RWPE1 (cell line): ENCODE measurements around the gene GINS1.
A peak's percentile ranks its signal among the peaks of the same experiment; 100 is the strongest.

ENCODE experiments used
- CTCF ChIA-PET: fragments of 350-600 bp; sonication (Branson Sonifier 250); formaldehyde crosslinking; extraction: SDS; loops from one replicate; lab custom pipeline; 2021; lab: Yijun Ruan, JAX
- POLR2A ChIA-PET: fragments of 400-600 bp; formaldehyde crosslinking; extraction: SDS; loops from one replicate; lab custom pipeline; 2020; ENCODE audit warnings: antibody characterized with exemption; ENCODE audit not compliant: low non-redundant PET; lab: Yijun Ruan, JAX
- DNase-seq: peaks from one replicate; pipeline ENCODE4 v3.0.0; 2012; ENCODE audit warnings: low spot score
- H3K27ac ChIP-seq: fragments of 450-650 bp; 2 replicates; pipeline ENCODE4 v1.5.1; 2017
- TF ChIP-seq, protein P1 (sequence below): fragments of 450-650 bp; conservative IDR thresholded peaks from 2 replicates; pipeline ENCODE4 v1.5.1; 2017; ENCODE audit warnings: low read depth, mild to moderate bottlenecking

Gene GINS1

DNA sequence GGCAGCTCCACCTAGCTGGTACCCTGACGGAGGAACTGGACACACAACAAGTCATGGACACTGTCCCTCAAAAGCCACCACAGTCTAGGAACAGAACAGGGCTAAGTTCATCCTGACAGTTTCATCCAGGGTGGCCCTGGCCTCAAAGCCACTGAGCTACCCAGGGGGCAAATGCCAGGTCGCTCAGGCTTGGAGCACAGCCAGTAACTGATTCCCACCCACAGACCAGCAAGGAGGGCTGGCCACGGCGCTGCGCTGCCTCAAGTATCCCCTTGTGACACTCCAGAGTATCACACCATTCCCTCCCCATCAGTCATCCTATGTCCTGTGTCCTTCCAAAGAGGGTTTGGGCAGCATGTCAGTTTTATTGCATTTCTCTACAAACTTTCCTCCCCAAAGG is 72.2 kb downstream of the GINS1 start:
- ChIA-PET POLR2A (no interaction called here), CTCF (no interaction called here)
- DNase-seq: no peak
- TF ChIP-seq, protein P1, sequence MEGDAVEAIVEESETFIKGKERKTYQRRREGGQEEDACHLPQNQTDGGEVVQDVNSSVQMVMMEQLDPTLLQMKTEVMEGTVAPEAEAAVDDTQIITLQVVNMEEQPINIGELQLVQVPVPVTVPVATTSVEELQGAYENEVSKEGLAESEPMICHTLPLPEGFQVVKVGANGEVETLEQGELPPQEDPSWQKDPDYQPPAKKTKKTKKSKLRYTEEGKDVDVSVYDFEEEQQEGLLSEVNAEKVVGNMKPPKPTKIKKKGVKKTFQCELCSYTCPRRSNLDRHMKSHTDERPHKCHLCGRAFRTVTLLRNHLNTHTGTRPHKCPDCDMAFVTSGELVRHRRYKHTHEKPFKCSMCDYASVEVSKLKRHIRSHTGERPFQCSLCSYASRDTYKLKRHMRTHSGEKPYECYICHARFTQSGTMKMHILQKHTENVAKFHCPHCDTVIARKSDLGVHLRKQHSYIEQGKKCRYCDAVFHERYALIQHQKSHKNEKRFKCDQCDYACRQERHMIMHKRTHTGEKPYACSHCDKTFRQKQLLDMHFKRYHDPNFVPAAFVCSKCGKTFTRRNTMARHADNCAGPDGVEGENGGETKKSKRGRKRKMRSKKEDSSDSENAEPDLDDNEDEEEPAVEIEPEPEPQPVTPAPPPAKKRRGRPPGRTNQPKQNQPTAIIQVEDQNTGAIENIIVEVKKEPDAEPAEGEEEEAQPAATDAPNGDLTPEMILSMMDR: no peak
- peak overlapping the region; percentile 81 for H3K27ac ChIP-seq

GRCh38 chr20:25480156-25480555 is 72.7 kb downstream of the GINS1 start:
- ChIA-PET CTCF (no interaction called here), POLR2A (no interaction called here)
- H3K27ac ChIP-seq: peak overlapping the region; percentile 81
- TF ChIP-seq, protein P1: no peak
- DNase-seq: no peak

GRCh38 chr20:25480797-25481196 is 73.3 kb downstream of the GINS1 start:
- DNase-seq: no peak
- H3K27ac ChIP-seq: peak overlapping the region; percentile 23
- TF ChIP-seq, protein P1: no peak
- ChIA-PET POLR2A (no interaction called here), CTCF (no interaction called here)

DNA sequence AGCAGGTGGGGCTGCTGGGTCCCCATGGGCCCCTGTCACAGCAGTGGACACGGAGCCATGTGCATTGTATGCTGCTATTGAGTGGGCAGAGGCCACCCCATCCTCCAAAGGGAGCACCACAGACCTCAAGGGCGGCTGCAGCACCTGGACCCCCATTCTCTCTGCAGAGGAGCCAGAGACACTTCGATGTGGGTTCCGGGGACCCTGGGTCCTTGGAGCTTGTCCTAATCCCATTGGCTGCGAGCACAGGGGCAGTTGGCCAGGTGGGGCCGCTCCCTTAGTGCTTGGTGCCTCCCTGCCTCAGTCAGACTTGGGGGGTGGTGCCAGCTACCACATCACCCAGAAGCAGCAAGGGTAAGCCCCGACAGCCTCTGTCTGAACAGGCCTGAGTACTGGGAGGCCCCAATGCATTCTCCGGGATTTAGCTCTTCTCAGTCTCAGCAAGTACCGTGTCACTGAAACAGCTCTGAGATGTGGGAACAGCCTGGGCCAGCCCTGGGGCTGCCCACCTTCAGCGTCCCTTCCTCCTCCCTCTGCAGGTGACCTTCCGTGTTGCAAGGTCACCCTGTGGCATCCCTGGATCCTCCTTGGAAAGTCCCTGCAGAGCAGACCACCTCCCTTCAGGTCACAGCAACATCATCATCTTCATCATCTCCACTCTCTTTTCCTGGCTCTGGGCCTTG is 73.9 kb downstream of the GINS1 start:
- ChIA-PET CTCF (no interaction called here), POLR2A (no interaction called here)
- DNase-seq: no peak
- H3K27ac ChIP-seq: peak overlapping the region; percentile 23
- TF ChIP-seq, protein P1: no peak

DNA sequence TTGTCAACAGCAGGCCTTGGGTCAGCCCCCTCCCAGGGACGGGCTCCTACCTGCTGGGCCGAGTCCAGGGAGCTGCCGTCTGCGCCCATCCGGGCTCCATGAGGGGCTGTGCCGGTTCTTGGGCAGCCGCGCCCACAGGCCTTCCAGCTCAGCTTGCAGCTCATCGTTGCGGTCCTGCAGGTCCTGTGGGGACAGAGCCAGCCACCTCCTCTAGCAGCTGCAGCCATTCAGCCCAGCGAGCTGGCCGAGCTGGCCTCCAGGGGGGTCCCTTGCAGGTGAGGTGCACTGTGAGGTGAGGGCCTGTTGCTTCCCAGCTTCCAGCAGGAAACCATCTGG is 74.4 kb downstream of the GINS1 start:
- DNase-seq: no peak
- H3K27ac ChIP-seq: peak overlapping the region; percentile 23
- ChIA-PET POLR2A (no interaction called here), CTCF (no interaction called here)
- TF ChIP-seq, protein P1: no peak

- ChIA-PET POLR2A (no interaction called here), CTCF (interaction anchor here (0.7 kb wide), 1 partner anchor 511 kb away, joined by 4 read pairs; no protein-coding TSS in a partner anchor)
- TF ChIP-seq, protein P1: no peak
- H3K27ac ChIP-seq: peak overlapping the region; percentile 91
- no peak for DNase-seq
Observed at GRCh38 chr20:25483431-25484132, 76.1 kb downstream of the GINS1 start.
